ENCODE results near the gene SIDT1.

- TF ChIP-seq ZBTB33 (IDR thresholded peaks at IDR 0.05): no peak
- TF ChIP-seq CTCF (IDR thresholded peaks at IDR 0.05; ENCODE audit: low read depth, low read length, missing input control): no peak
Measured at GRCh38 chr3:113551820-113552219, 19.5 kb downstream of the SIDT1 start.

All from liver (tissue), 2 donors.